ENCODE results near the gene JAKMIP3.
"Not testable (repeated sequence)": the region's sequence is repeated elsewhere in the genome, so short reads cannot be mapped to it uniquely, and the experiment has no call there.

The JAKMIP3 gene

DNA sequence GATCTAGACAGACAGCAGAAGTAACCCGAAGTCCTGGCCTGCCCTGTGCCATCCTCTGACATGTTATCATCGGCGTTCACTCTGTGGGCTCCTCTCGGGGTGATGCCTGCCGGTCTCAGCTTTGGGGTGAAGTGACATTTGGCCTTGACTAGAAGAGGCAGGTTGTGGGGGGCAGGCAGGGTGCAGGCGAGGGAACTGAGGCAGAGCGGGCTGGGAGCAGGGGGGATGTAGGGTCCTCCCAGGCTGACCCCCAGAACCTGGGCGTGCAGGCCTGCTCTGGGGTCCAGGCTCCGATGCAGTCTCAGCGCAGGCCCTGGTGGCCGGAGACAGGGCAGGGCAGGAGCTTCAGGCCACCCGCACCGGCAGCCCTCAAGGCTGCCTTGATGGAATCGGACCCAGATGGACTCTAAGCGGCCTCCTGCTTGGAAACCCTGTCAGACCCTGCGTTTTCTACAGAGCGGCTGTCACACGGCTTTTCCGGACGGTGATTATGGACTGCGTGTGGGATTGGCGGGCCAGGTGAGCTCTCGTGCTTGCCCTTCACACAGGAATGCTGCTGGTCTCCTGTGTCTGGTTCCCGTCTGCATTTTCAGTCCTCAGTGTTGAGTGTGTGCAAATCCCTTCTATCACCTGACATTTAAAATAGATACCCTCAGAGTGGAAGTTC is 842 bp upstream of the JAKMIP3 start:
- no peak for DNase-seq (ENCODE audit: low spot score)

DNA sequence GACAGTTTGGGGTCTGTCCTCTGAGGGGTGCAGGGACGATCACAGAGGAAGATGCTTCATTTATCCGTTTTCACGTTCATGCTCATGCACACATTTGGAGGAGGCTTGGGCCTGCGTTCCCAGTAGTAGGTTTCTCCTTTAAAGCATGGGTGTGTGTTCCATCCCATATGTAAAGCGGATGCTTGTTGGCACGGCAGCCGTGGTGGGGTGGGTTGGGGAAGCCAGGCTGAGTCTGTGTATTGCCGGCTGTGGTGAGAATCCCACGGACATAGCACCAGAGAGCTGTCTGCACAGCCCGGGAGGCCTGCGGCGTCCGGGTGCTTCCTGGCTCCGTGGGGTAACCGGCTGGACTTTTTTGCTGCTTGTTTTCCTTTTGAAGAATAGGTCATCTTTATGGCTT is 440 bp downstream of the JAKMIP3 start:
- DNase-seq (ENCODE audit: low spot score), result no peak

DNA sequence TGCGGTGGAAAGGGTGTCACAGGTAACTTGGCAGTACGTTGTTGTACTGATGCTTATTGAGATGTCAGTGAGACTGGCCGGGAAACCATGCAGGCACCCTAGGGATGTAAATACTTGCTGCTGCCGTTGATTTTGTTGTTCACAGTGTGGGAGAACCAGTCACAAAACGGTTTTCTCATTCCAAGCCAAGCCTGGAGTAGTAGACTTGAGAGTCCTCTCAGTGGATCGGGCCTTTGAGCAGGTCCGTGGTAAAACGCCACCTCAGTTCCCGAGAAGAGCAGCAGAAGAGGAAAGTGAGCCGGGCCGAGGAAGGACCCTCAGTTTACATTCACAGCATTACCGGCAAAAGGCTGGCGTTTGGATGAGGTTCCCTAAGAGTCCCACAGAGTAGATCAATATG is 1.1 kb downstream of the JAKMIP3 start:
- DNase-seq (ENCODE audit: low spot score), result no peak

DNA sequence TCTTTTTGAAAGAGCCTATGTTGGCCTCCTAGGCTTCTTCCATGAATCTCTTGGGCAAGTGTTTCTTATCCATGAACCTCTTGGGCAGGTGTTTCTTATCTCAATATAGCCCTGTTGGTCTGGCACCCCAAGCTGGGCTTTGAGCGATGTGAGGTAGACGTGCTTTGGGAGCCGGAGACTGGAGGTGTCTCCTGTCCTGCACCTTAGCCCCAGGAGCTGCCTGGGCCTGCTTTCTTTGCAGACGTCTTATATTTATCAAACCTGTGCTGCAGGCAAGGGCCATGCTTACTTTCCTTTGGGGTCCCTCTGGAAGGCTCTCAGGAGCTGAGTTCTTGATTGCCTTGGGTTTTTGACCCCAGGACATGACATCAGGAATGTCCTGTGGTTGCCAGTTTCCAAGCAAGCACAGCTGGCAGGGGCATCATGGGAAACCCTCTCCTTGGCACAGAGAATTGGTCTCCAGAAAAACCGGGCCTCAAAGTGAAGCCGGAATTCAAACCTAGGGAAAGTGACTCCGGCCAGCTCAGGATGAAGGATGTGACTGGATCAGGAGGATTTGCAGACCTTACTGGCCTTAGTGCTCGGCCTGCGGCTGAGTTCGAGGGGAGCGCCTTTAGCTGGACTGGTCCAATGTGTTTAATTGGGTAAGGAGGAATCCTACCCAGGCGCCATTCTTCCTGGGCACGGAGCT is 2.8 kb downstream of the JAKMIP3 start:
- no peak for DNase-seq (ENCODE audit: low spot score)

DNA sequence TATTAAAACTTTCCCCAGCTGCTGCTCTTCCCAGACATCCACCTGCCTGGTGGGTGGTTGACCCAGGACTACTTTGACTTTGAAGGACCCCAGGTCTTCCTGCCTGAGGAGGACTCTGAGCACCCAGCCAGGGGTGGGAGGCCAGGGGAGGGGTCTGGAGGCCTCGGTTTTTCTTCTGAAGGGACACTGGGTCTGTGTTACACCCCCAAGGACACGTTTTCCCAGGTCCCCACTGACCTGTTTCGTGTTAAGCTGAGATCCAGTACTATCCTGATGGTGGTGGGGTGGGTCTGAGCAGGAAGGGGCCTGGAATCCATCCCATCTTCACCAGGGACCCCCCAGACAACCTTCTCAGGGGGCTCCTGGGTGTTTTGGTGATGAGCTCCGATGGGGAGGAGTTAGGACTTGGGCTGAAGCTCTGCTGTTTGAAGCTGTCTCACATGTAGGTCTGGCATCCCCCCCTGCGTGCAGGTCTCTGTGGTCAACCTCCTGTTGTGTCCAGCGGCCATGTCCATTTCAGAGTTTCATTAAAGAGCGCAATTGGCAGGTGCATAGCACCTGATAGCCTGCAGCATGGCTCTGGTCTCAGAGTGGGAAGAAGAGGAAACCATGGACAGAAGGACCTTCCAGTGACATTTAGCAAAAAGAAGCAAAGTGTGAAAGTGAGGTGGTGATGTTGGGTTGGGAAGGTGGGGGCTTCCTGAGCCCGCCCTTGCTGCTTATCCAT is 3.5 kb downstream of the JAKMIP3 start:
- no peak for DNase-seq (ENCODE audit: low spot score)

DNA sequence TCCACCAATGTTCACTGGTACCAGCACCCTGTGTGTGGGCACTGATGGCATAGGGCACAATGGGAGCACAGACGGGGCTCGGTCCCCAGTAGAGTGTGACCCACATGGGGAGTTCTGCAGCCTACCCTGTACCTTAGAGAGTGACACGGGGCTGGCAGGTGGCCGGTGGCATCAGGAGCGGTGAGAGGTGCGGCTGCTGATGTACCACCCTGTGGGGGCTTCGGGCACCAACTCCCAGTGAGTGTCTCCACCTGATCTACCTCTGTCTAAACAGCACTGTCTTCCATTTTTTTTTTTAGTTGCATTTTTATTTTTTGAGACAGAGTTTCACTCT is 4.1 kb downstream of the JAKMIP3 start:
- DNase-seq (ENCODE audit: low spot score), result no peak

DNA sequence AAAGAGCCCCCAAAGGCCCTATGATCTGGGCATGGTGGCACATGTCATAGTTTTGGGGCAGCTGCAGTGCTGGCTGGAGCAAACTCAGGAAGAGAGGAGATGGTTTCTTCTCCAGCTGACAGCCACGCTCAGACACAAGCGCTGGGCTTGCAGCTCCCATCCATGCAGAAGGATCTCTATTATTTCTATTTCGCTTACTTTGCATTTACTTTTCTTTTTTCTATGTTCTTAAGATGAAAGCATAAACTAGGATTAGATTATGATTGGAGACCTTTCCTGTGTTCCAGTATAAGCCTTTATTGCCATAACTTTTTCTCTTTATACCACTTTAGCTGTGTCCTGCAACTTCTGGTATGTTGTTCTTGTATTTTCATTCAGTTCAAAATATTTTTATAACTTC is 5.0 kb downstream of the JAKMIP3 start:
- no peak for DNase-seq (ENCODE audit: low spot score)

DNA sequence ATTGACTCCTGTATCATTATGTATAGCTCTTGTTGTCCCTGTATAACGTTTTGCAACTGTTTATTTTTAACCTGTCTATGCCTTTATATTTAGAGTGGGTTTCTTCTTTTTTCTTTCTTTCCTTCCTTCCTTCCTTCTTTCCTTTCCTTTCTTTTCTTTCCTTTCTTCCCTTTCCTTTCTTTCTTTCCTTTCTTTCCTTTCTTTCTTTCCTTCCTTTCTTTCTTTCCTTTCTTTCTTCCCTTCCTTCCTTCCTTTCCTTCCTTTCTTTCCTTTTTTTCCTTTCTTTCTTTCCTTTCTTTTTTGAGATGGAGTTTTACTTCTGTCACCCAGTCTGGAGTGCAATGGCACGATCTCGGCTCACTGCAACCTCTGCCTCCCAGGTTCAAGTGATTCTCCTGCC is 5.9 kb downstream of the JAKMIP3 start:
- no peak for DNase-seq (ENCODE audit: low spot score)

DNA sequence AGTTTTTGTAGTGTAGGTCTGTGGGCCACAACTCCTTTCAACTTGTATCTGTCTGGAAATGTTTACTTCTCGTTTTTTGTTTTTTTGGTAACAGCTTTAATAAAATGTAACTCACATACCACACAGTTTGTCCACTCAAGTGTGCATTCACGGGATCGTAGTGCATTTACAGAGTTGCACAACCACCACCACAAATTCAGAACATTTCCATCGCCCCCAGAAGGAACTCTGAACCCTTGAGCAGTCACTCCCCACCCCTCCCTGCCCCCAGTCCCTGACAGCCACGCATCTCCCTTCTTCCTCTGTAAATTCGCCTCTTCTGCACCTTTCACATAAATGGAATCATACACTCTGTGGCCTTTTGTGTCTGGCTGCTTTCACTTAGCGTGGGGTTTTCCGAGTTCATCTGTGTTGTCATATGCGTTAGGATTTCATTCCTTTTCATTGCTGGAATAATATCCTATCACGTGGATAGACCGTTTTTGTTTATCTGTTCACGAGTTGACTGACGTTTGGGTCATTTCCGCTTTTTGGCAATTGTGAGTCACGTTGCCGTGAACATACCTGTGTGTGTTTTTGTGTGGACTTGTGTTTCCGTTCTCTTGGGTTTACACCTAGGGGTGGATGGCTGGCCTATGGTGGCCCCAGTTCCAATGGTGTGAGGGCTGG is 10.3 kb downstream of the JAKMIP3 start:
- DNase-seq (ENCODE audit: low spot score), result no peak

DNA sequence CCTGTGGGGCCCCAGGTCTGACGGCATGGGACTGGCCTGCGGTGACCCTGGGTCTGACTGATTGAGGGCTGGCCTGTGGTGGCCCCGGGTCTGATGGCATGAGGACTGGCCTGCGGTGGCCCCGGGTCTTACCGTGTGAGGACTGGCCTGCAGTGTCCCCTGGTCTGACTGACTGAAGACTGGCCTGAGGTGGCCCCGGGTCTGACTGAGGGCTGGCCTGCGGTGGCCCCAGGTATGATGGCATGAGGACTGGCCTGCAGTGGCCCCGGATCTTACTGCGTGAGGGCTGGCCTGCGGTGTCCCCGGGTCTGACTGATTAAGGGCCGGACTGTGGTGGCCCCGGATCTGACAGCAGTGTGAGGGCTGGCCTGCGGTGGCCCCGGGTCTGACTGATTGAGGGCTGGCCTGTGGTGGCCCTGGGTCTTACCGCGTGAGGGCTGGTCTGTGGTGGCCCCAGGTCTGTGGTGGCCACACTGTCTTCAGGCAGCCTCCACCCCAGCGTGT is 10.9 kb downstream of the JAKMIP3 start:
- no peak for DNase-seq (ENCODE audit: low spot score)

DNA sequence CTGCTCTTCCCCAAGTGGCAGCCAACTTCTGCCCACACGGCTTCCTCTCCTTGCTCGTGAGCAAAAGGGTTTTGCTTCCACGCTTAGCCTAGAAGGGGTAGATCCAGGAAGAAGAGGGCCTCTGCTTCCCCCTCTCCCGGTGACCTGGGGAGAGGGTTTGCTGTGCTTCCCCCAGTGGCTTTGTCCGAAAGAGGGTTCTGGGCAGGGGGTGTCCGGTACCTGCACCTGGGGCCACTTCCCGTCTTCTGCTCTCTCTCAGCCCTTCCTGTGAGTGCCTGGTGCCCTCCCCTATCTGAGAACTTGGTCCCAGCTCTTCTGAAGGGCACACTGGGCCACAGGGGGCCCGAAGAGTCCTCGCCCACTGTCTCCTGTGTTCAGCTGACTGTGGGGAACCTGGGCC is 11.3 kb downstream of the JAKMIP3 start:
- no peak for DNase-seq (ENCODE audit: low spot score)

DNA sequence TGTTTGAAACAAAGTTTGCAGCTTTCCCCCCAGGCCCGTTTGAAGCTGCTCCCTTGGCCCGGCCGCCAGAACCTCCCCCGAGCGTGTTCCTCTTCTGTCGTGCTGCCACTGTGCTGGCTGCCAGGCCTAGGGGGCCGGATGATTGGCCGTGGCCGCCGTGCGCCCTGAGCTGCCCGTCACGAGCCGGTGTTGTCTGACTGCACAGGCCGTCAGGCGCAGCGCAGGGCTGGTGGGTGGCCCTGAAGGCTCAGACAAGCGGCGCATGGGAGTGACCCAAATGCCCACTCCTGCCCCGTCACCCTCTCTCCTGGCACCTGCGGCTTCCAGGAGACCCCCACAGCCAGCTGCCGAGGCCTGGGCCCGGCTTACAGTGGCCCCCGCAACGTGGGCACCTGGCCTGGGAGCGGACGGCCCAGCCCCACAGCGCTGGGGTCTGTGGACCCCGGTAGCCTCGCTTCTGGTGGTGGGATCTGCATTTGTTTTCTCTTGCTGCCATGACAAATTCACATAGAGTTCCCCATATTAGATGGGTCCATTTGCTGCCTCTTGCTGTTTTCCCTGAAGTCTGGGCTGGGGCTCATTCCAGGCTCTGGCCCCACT is 13.1 kb downstream of the JAKMIP3 start:
- DNase-seq (ENCODE audit: low spot score), result no peak

DNA sequence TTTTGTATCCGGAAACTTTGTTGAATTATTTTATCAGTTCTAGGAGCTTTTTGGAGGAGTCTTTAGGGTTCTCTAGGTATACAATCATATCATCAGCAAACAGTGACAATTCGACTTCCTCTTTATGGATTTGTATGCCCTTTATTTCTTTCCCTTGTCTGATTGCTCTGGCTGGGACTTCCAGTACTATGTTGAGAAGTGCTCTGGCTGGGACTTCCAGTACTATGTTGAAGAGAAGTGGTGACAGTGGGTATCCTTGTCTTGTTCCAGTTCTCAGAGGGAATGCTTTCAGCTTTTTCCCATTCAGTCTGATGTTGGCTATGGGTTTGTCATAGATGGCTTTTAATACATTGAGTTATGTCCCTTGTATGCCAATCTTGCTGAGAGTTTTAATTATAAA is 18.6 kb downstream of the JAKMIP3 start:
- DNase-seq (ENCODE audit: low spot score), result not testable (repeated sequence)

DNA sequence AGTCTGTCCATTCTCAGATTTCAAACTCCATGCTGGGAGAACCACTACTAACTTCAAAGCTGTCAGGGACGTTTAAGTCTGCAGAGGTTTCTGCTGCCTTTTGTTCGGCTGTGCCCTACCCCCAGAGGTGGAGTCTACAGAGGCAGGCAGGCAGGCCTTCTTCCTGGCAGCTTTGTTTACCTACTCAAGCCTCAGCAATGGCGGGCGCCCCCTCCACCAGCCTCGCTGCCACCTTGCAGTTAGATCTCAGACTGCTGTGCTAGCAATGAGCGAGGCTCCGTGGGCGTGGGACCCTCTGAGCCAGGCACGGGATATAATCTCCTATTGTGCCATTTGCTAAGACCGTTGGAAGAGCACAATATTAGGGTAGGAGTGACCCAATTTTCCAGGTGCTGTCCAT is 27.5 kb downstream of the JAKMIP3 start:
- DNase-seq (ENCODE audit: low spot score), result not testable (repeated sequence)

DNA sequence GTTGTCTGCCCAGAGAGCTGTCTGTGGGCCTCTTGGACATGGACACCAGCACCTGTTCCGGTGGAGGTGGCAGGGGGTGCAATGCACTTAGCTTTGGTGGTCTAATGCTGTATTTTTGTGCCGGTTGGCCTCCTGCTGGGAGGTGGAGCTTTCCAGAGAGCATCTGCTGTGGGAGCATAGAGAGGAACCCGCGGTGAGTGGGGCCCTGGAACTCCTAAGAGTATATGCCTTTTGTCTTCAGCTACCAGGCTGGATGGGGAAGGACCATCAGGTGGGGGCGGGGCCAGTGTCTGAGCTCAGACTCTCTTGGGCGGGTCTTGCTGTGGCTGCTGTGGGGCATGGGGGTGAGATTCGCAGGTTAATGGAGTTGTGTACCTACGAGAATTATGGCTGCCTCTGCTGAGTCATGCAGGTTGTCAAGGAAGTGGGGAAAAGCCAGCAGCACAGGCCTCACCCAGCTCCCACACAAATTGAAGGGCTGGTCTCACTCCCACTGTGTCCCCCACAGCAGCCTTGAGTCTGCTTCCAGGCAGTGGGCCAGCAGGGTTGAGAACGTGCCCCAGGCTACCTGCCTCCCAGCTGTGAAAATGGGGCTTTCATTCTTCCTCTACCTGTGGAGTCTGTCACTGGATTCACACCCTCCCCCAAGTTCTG is 29.0 kb downstream of the JAKMIP3 start:
- peak; percentile 65 for DNase-seq (ENCODE audit: low spot score)

DNA sequence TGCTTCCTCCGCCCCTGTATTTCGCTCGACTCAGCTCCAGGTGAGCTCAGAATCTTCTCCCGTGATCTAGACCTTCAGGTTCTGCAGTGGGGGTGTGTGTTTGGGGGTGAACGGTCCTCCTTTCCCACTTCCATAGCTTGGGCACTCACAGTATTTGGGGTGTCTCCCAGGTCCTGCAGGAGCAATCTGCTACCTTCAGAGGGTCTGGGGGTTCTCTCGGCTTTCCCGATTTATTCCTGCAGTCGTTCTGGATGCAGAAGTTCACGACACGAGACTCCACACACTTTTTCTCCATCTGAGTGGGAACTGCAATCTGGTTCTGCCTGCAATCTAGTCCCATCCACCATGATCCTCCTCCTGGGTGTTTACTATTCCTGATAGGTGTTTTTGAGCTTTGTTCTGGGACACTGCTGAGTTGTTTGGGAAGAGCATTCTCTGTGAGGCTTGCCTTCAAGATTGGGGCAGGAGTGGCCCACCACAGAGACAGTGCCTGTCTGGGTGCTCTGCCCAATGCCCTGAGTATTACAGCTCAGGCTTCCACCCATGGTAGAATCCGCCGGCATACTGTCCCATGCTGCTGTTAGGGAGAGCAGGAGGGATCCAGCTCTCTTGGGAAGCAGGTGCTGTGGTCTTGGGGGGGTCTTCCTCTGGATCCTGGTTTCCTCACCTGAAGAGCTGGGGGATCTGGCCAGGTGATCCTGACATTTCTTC is 29.8 kb downstream of the JAKMIP3 start:
- no peak for DNase-seq (ENCODE audit: low spot score)

DNA sequence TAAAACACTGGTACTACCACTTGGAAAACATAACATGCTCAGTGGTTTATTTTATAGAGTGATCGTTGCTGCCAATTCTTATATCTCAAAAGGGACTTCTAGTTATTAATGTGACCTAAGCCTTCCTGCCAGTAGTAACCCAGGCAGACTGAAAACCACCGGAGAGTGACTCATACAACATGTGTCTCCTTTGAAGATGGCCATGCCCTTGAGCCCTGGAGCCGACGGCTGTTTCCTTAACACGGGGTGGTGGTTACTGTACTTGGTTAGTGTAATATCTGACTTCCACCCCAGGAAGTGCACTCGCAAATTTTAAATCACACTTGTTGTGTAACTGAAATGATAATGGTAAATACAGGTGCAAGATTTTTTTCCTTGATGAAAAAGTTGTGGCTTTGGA is 30.5 kb downstream of the JAKMIP3 start:
- DNase-seq (ENCODE audit: low spot score), result peak; percentile 82

DNA sequence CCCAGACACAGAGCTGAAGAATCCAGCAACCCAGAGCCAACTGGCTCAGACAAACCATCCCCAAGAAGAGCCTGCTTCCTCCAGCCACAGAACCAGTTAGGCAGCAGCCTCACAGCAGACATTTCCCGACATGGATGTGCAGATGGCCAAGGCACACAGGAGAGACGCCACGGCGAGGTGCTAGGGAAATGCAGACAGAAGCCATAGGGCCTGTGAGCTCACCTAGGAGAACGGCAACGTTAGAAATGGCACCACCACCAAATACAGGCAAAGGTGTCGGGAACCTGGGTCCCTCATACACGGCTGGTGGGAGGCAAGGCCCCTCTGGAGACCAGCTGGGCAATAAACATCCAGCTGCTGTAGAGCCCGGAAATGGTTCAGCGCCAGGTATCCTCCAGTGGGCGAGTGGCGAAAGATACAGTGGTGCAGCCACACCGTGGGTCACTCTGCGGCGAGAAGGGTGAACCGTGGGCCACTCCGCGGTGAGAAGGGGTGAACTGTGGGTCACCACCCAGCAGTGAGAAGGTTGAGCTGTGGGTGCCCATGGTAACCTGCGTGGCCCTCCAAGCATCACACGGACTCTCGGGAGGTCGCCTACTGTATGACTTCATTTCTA is 31.2 kb downstream of the JAKMIP3 start:
- no peak for DNase-seq (ENCODE audit: low spot score)

DNA sequence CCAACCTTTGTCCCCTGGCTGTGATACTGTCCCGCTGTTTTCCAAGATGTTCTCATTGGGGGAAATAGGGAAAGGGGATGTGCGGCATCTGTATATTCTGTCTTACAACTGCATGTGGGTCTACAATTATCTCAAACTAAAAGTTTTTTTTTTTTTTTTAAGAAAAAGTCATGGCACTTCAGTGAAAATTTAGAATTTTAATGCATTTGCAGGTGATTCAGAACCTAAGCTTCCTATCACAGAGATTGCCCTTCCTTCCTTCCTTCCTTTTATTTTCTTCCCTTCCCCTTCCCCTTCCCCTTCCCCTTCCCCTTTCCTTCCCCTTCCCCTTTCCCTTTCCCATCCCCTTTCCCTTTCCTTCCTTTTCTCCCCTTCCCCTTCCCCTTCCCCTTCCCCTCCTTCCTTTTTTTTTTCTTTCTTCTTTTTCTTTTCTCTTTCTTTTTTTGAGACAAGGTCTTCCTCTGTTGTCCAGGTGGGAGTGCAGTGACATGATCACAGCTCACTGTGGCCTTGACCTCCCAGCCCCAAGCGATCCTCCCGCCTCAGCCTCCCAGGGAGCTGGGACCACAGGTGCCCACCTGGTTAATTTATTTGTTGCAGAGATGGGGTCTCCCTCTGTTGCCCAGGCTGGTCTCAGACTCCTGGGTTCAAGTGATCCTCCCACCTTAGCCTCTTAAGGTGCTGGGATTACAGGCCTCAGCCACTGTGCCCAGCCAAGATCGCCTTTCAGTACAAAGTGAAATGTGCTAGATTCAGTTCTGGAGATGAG is 32.0 kb downstream of the JAKMIP3 start:
- DNase-seq (ENCODE audit: low spot score), result no peak

Data from kidney tubule cell (primary cell).